ENCODE measurements around the gene NUP188. TPM values are rescaled to one million over a fixed set of nuclear protein-coding genes. Genes with fewer than 3 reads are reported as not detected.

The NUP188 gene
- total and polyA plus RNA-seq, 10 donors, result 11.0 to 72.5 (median 49.7) TPM

DNA sequence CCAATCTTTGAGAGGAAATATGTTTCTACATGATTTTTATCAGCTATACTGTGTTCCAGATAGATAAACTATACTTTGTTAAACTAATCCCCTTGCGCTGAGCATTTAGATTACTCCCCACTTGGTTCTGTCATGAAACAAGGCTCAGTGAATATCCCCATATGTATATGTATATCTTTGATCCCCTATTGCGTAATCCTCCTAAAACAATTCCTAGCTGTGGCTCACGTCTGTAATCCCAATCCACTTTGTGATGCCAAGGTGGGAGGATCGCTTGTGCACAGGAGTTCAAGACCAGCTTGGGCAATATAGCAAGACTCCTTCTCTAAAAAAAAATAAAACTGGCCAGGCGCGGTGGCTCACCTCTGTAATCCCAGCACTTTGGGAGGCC, 24.0 kb upstream of the NUP188 start:
- intact Hi-C loops (cut with DNase I; ENCODE audit: low total_unique reads), result no loop called here
- peaks cover 0 to 9% (median 0%) of the 10 kb centered on the region in 7 donors for H3K27me3 ChIP-seq (replicated peaks in 1 of 7)
- DNase-seq, result no peak
- peaks cover 0 to 10% (median 0%) of the 10 kb centered on the region in 6 donors for H3K36me3 ChIP-seq
- WGBS, 5 donors, result 90 to 98% (median 94%) methylated on average over 6 of the region's 6 CpGs
- peak overlapping the region in 1 of 8 donors; percentile 66 for H3K4me3 ChIP-seq
- H3K27ac ChIP-seq, result peak overlapping the region in 1 of 8 donors; percentile 84
- TF ChIP-seq POLR2A (IDR thresholded peaks at IDR 0.05) (no peak), POLR2AphosphoS5 (IDR thresholded peaks at IDR 0.05) (no peak)
- TF ChIP-seq, protein P1, sequence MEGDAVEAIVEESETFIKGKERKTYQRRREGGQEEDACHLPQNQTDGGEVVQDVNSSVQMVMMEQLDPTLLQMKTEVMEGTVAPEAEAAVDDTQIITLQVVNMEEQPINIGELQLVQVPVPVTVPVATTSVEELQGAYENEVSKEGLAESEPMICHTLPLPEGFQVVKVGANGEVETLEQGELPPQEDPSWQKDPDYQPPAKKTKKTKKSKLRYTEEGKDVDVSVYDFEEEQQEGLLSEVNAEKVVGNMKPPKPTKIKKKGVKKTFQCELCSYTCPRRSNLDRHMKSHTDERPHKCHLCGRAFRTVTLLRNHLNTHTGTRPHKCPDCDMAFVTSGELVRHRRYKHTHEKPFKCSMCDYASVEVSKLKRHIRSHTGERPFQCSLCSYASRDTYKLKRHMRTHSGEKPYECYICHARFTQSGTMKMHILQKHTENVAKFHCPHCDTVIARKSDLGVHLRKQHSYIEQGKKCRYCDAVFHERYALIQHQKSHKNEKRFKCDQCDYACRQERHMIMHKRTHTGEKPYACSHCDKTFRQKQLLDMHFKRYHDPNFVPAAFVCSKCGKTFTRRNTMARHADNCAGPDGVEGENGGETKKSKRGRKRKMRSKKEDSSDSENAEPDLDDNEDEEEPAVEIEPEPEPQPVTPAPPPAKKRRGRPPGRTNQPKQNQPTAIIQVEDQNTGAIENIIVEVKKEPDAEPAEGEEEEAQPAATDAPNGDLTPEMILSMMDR (IDR thresholded peaks at IDR 0.05 in 8 of 11, conservative IDR thresholded peaks at IDR 0.05 in 3 of 11), result no peak
- no peaks in the 10 kb centered on the region for H3K9me3 ChIP-seq
- H3K4me1 ChIP-seq, result peaks cover 6 to 62% (median 42%) of the 10 kb centered on the region in 6 donors

DNA sequence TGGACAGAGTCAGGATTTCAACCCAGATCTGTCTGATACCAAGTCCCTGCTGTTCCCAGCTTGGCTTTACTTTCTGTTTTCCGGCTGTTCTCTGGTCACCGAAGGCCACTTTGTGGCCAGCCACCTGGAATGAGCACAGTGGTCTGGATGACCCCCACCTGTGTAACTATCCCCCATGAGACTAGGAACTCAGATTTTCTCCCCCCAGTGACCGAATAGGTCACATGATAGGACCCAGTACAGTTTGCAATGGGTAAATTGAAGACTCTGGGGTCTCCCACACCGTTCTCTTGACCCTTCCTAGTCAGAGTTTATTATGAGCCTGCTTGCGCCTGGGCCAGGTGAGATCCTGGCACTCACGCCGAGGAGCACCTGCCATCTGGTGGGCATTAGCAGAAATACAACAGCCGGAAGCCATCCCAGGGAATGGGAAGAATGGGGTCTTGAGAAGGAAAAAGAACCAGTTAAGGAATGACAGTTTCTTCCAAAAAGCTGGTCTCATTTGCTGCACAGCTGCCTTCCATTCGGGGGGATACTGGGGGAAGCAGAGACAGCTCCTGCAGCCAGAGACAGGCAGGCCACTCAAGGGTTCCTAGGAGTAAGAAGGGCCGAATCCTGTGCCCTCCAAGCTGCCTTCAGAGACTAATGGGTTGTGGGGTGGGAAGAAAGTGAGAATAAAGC, 19.6 kb upstream of the NUP188 start:
- Histone ChIP-seq H3K27ac (no peak overlapping the region), H3K9me3 (no peaks in the 10 kb centered on the region), H3K4me3 (no peak overlapping the region), H3K27me3 (replicated peaks in 1 of 7) (no peaks in the 10 kb centered on the region), H3K4me1 (peaks cover 5 to 20% (median 9%) of the 10 kb centered on the region in 6 donors), H3K36me3 (no peaks in the 10 kb centered on the region)
- DNase-seq, result no peak
- intact Hi-C loops (cut with DNase I; ENCODE audit: low total_unique reads), result loop anchor here (2.0 kb wide), 1 partner anchor 65 kb away; no protein-coding TSS in a partner anchor
- WGBS, 5 donors, result 32 to 41% (median 35%) methylated on average over 10 of the region's 10 CpGs
- peak in 2 of 3 donors; percentile 25 to 40 for TF ChIP-seq POLR2AphosphoS5 (IDR thresholded peaks at IDR 0.05)
- TF ChIP-seq POLR2A (IDR thresholded peaks at IDR 0.05), result no peak
- TF ChIP-seq, protein P1 (IDR thresholded peaks at IDR 0.05 in 8 of 11, conservative IDR thresholded peaks at IDR 0.05 in 3 of 11), result peak; percentile 56 to 95 (median 88)

DNA sequence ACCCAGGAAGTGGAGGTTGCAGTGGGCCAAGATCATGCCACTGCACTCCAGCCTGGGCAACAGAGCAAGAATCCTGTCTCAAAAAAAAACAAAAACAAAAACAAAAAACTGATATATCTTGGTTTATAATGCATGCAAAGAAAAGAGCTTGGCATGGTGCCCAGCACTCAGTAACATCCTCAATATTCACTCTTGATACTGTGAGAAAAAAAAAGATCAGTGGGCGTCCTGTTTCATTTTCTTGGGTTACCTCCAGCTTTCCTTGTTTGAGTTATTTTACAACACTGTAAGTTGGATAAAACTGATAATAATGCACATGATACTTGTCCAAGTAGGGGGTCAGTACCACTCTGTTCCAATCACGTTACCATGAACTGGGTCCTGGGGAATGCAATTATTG, 18.9 kb upstream of the NUP188 start:
- H3K4me1 ChIP-seq, result peaks cover 5 to 13% (median 7%) of the 10 kb centered on the region in 6 donors
- no peaks in the 10 kb centered on the region for H3K9me3 ChIP-seq
- 76 to 89% (median 87%) methylated on average over 2 of the region's 2 CpGs for WGBS, 5 donors
- H3K36me3 ChIP-seq, result no peaks in the 10 kb centered on the region
- H3K4me3 ChIP-seq, result no peak overlapping the region
- H3K27ac ChIP-seq, result no peak overlapping the region
- intact Hi-C loops (cut with DNase I; ENCODE audit: low total_unique reads), result loop anchor here (2.0 kb wide), 1 partner anchor 66 kb away; no protein-coding TSS in a partner anchor
- H3K27me3 ChIP-seq (replicated peaks in 1 of 7), result no peaks in the 10 kb centered on the region
- TF ChIP-seq POLR2AphosphoS5 (IDR thresholded peaks at IDR 0.05) (no peak), POLR2A (IDR thresholded peaks at IDR 0.05) (no peak)
- TF ChIP-seq, protein P1 (IDR thresholded peaks at IDR 0.05 in 8 of 11, conservative IDR thresholded peaks at IDR 0.05 in 3 of 11), result no peak
- no peak for DNase-seq

DNA sequence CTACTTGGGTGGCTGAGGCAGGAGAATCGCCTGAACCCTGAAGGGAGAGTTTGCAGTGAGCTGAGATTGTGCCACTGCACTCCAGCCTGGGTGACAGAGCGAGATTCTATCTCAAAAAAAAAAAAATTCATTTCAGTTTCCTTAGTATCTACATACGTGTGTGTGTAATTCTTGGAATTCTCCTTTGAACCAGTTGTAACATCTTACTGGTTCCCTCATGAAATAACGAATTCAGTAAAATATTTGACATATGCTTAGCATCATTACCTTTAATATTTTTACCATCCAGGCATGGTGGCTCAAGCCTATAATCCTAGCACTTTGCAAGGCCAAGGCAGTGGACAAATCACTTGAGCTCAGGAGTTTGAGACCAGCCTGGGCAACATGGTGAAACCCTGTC, 17.9 kb upstream of the NUP188 start:
- WGBS, 5 donors, result 81 to 91% (median 89%) methylated on average over 4 of the region's 4 CpGs
- H3K9me3 ChIP-seq, result no peaks in the 10 kb centered on the region
- H3K27ac ChIP-seq, result no peak overlapping the region
- TF ChIP-seq, protein P1 (IDR thresholded peaks at IDR 0.05 in 8 of 11, conservative IDR thresholded peaks at IDR 0.05 in 3 of 11), result no peak
- TF ChIP-seq POLR2AphosphoS5 (IDR thresholded peaks at IDR 0.05) (no peak), POLR2A (IDR thresholded peaks at IDR 0.05) (no peak)
- DNase-seq, result no peak
- H3K27me3 ChIP-seq (replicated peaks in 1 of 7), result no peaks in the 10 kb centered on the region
- intact Hi-C loops (cut with DNase I; ENCODE audit: low total_unique reads), result loop anchor here (2.0 kb wide), 1 partner anchor 67 kb away; no protein-coding TSS in a partner anchor
- H3K4me1 ChIP-seq, result peaks cover 5 to 12% (median 7%) of the 10 kb centered on the region in 6 donors
- no peaks in the 10 kb centered on the region for H3K36me3 ChIP-seq
- H3K4me3 ChIP-seq, result no peak overlapping the region
